ENCODE results near the gene GCNT4.

GCNT4 gene

DNA sequence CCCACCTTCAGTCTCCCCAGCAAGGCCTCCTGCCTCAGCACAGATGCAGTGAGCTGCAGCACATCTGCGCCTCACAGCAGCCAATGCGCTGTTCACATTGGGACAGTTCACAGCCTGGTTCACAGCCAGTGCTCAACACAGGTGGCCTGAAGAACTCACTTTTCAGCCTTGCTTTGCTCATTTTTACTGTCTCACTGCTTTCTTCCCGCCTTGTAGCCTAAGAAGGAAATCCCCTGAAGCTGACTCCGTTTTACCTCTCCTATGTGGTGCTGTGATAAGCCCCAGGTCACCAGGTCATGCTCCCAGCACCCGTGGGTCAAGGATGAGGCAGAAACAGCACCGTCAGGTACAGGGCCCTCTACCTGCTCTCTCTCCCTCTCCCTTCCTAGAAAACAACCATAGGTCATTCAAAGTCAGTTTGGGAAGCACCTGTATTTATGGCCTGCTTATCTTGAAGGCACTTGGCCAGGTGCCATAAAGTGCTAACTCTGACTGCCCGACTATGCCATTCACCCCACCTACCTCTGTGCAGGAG, 1.1 kb downstream of the GCNT4 start:
- no peak for DNase-seq (ENCODE audit: extremely low spot score)
- CTCF ChIA-PET, result interaction anchor here (1.5 to 3.4 kb wide), 4 partner anchors 8 to 185 kb away, joined by 3 to 14 read pairs (median 10); partner anchors contain the start of gene ANKRD31
- POLR2A ChIA-PET, result no interaction called here
- no peak for TF ChIP-seq CTCF (IDR thresholded peaks at IDR 0.05; ENCODE audit: control extremely low read depth, extremely low read depth, low read depth, missing control alignments)

- ChIA-PET CTCF (interaction anchor here (0.8 to 3.4 kb wide), 13 partner anchors 9 to 631 kb away, joined by 3 to 14 read pairs (median 4); partner anchors contain the start of gene ANKRD31), POLR2A (no interaction called here)
- no peak for TF ChIP-seq CTCF (IDR thresholded peaks at IDR 0.05; ENCODE audit: control extremely low read depth, extremely low read depth, low read depth, missing control alignments)
- no peak for DNase-seq (ENCODE audit: extremely low spot score)
These were observed 1.9 kb downstream of the GCNT4 start for GRCh38 chr5:75050415-75050814.

DNA sequence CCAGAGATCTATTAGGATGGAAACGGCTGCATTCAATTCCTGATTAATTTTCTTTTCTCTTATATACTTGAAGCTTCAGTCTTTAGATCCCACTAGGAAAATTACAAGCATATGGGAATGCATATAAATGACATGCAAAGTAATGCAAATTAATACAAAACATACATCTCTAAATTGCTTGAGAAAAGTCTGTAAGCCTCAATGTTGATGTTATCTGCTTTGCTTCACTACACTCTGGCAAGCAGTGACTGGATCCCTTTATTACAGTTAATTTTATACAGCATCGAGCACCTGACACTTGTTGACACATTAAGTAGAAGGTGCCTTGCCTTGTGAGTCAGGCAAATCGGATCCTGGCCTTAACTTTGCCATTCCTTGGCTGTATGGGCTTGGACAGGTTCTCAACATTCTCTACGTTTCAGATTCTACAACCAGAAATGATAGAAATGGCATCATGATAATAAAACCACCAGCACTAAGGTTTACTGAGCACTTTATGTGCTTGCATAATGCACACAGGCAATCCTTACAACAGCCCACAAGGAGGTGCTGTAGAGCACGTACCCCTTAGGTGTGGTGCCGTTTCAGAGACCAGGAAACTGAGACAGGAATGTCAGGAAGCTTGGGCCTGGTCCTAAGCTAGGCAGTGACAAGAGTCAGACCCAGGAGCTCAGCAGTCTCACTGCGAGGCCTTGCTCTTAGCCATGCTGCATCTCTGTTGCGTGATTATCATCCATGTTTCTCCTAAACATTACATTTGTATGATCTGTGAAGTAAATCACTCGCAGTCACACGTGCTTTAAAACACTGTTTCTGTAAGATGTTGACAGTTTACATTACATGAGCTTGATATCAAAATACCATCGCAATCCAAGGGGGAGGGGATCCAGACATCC, 2.7 kb downstream of the GCNT4 start:
- DNase-seq (ENCODE audit: extremely low spot score), result peak; percentile 43
- CTCF ChIA-PET, result interaction anchor here (0.8 to 3.4 kb wide), 15 partner anchors 8 to 1206 kb away, joined by 3 to 14 read pairs (median 4); partner anchors contain the start of gene ANKRD31
- peak; percentile 67 for TF ChIP-seq CTCF (IDR thresholded peaks at IDR 0.05; ENCODE audit: control extremely low read depth, extremely low read depth, low read depth, missing control alignments)
- POLR2A ChIA-PET, result no interaction called here

GRCh38 chr5:75048457-75048953, 3.9 kb downstream of the GCNT4 start:
- DNase-seq (ENCODE audit: extremely low spot score), result no peak
- no peak for TF ChIP-seq CTCF (IDR thresholded peaks at IDR 0.05; ENCODE audit: control extremely low read depth, extremely low read depth, low read depth, missing control alignments)
- ChIA-PET POLR2A (interaction anchor here (1.0 kb wide), 1 partner anchor 288 kb away, joined by 3 read pairs; the partner anchor contains the start of gene HMGCR), CTCF (interaction anchor here (0.8 to 3.4 kb wide), 5 partner anchors 11 to 1208 kb away, joined by 3 to 14 read pairs (median 6); partner anchors contain the start of gene ANKRD31)

DNA sequence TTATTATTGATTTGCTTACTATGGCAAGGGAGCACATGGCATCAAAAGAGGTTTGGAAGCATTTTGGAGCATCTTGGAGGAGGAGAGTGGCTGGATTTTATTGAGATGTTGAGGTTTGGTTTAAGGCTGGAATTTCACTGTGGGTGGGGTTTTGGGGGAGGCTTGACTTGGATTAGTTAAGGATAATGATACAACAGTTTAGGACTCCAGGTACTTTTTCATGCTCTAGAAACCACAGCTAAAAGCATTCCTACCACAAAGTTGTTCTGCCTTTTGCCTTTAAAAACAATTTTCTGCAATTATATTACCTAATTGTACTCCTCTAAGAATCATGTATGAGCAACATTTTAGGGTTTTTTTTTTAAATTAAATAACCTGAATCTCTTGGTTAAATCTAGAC, 5.0 kb downstream of the GCNT4 start:
- ChIA-PET POLR2A (no interaction called here), CTCF (no interaction called here)
- TF ChIP-seq CTCF (IDR thresholded peaks at IDR 0.05; ENCODE audit: control extremely low read depth, extremely low read depth, low read depth, missing control alignments), result no peak
- DNase-seq (ENCODE audit: extremely low spot score), result no peak

DNA sequence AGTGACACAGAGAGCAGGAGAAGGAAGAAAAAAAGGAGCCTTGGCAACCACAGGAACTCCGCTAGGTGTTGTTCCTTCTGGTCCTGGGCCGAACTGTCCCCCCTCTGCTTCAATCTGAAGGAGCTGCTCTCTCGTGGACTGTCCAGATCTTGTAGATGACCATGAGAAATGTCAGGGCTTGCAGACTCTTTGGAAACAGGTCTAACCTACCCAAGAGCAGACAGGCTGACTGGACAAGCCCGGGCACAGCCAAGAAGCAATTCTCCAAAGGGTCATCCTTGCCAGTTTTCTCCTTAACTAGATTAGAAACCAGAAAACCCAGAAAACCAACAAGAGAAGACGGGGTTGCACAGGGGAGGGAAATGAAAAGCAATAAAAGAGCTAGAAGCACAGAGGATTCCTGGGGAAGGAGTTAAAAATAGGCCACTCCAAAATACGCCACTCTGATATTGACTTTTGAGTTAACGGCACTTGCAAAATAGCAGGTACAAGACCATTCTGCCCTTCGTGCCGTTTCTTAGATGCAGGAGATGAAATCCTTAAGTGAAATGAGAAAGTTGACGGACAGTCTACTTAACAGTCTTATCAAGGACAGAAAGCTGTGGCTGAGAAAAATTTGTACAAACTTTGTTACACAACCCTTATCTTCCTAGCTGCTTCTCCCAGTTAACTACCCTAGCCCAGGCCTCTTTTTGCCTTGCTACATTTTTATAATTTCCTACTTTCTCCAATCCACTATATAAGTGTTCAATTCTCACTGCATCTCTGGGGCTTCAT, 5.8 kb downstream of the GCNT4 start:
- POLR2A ChIA-PET, result no interaction called here
- no peak for DNase-seq (ENCODE audit: extremely low spot score)
- CTCF ChIA-PET, result no interaction called here
- no peak for TF ChIP-seq CTCF (IDR thresholded peaks at IDR 0.05; ENCODE audit: control extremely low read depth, extremely low read depth, low read depth, missing control alignments)

Measured in GM10248 (cell line).